Measurements from ENCODE around the gene SEPHS2.
A peak's percentile ranks its signal among the peaks of the same experiment; 100 is the strongest.

SEPHS2 gene

DNA sequence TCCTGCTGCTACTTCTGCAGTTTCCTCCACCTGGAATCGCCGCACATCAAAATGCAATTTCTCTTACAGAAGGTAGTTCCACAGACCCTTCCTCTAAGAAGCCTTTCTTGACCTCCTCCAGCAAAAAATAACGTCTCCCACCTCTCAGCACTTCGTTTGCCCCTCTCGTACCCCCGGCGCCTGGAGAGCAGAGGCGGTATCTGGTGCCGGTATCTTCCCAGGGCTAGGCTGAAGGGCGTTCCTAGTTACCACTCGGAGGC, 16.3 kb downstream of the SEPHS2 start:
- DNase-seq: no peak

DNA sequence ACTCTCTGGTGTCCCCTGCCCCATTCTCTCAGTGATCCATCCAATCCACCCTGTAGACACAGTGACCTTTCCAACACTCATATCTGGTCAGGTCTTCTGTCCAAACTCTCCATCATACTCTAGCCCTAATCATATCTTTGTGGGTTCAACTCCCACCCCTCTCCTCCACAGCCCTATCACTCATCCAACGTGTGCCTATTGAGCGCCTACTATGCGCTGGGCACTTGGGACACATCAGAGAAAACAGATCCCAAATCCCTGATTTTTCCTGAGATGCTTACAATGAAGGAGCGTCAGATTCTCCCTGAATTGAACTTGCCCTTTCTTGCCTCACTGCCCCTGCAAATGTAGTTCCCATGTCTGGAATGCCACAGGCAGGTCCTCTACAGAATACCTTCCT, 17.6 kb downstream of the SEPHS2 start:
- DNase-seq: no peak

DNA sequence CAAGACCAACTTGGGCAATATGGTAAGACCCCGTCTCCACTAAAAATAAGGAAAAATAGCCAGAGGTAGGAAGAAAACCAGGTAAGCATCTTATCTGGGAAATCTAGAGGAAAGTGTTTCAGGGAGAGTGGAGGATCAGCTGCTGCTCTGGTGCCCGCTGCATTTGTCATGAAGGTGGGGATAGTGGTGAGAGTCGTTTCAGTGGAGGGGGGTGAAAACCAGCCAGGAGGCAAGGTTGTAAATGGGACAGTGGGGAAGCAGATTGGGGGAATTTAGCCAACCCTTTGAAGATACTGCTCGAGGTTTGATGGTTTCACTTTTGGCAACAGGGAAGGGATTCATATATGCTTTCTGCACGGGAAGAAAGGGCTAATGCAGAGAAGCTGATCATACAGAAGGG, 24.7 kb downstream of the SEPHS2 start:
- DNase-seq: no peak

DNA sequence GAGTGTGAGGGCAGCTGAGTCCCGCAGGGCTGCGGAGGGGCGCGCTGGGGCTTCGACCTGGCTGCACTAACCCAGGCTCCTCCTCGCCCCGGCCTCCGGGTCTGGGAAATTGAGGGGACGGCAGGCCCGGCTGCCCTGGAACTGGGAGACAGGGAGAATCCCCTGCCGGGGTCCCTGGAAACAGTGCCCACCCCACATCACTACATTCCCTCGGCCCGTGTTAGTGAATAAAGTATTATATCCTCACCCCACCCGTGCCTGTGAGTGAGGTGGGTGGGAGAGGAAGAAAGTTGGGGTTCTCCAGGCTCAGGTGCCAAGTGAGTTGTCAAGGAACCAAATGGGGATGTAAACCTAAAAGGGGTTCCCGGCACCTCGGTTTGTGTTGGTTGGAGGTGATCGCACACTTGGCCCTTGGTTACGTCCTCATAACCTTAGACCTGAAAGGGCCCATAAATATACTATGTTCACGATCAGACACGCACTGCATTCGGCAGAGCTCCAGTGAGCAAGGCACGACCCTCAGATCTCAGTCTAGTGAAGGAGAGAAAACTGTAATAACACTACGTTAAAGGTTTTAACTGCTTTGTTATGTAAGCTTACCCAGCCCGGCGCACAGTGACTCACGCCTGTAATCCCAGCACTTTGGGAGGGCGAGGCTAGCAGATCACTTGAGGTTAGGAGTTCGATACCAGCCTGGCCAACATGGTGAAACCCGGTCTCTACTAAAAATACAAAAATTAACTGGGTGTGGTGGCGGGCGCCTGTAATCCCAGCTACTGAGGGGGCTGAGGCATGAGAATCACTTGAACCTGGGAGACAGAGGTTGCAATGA, 27.1 kb downstream of the SEPHS2 start:
- DNase-seq: no peak

- DNase-seq: no peak
Measured at GRCh38 chr16:30417529-30418349, 27.9 kb downstream of the SEPHS2 start.

DNA sequence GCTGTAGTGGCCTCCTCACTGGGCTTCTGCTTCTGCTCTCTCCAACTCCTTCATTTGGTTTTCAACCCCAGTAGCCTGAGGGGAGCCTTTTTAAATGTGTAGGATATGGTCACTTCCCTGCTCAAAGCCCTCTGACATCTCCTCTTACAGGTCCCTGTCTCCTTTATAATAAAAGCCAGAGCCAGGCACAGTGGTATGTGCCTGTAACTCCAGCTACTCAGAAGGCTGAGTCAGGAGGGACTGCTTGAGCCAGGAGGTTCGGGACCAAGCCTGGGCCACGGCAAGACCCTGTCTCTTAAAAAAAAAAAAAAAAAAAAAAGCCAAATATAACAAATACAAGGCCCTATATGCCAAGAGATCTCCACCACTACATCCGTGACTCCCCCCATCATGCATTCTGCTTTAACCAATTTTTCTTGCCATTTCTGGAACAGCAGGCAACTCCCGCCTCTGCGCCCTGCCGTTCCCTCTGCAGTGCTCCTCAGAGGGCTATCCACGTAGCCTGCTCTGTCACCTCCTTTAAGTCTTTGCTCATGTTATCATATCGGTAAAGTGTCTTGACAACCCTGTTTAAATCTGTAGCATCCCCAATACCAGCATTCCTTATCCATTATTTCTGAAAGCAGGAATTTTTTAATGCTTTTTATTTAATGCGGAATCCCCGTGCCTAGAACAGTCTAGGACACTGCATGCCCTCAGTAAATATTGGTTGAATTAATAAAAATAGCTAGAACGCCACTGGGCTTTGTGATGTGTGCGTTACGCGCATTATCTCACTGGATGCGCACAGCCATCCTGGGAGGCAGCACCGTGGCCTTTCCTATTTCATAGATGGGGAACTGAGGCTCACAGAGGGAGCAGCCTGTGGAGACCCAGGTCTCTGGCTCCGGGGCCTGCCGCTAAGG, 28.8 kb downstream of the SEPHS2 start:
- no peak for DNase-seq

DNA sequence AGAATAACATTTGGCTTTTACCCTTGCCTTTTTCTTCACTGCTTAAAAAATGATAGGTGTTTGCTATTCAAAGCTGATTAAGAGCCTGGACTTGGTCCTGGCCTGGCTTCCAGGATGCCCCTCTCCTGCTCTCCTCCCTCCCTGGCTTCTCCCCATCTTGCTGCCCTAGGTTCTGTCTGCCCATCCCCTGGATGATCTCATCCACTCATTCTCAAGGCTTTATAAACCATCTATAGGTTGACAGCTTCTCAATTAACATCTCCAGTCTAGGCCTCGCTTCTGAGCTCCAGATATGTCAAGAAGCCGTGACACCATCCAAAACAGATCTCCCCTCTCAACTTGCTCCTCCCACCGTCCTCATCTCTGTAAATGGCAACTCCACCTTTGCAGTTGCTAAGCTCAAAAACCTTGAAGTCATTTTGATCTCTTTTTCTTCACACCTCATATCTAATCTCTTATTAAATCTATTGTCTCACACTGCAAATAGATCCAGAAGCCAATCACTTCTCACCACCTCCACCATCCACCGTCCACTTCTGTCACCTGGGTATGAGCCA, 29.5 kb downstream of the SEPHS2 start:
- no peak for DNase-seq

GRCh38 chr16:30414159-30414558, 31.5 kb downstream of the SEPHS2 start:
- no peak for DNase-seq

DNA sequence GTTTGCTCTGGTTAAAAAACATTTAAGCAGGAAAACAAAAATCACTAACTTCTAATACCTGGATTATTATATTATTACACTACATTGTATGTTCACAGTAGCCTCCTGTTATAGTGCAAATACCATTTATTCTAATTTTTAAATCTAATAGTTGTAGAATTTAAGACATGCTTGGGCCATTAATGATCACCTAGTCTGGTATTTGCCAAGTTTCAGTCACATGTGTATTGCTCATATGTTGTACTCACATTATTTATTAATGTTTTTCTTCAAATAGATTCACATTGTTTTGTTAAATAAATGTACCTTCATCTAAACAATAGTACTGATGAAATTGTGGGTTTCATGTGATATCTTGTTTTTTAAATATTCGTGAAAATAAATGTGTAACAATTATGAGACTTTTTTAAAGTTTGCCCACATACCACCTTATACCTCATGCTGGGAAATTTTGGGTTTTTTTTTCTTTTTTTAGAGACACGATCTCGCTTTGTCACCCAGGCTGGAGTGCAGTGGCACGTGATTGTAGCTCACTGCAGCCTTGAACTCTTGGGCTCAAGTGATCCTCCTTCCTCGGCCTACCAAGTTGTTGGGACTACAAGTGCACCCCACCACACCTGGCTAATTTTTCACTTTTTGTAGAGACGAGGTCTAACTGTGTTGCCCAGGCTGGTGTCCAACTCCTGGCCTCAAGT, 32.4 kb downstream of the SEPHS2 start:
- no peak for DNase-seq

- peak; percentile 45 for DNase-seq
Measured at GRCh38 chr16:30409125-30410060, 36.3 kb downstream of the SEPHS2 start.

DNA sequence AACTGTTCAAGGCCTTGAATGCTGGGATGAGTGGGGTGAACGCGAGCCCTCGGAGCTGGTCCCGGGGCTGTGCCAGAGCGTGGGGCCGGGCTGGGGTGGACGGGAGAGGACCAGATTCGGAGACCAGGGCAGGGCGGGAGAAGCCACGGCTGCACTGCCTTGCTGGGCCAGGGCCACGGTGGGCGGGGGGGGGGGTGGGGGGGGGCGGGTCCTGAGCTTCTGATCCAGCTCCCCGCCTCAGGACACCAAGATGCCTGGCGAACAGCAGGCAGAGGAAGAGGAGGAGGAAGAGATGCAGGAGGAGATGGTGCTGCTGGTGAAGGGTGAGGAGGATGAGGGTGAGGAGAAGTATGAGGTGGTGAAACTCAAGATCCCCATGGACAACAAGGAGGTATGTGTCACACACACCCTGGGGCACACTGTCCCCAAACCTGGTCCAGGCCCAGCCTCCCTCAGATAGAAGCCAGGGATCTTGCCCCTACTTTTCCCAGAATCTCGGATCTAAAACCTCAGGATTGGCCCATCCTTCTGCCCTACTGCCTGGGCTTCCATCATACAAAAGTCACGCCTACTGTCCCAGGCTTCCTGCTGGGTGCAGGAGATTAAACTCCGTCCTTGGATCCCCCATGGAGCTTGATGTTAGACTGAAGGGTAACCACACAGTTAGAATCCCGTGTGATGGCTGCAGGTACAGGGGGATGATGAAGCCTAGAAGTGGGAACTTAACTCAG, 37.7 kb downstream of the SEPHS2 start:
- DNase-seq: no peak

GRCh38 chr16:30407102-30407803, 38.4 kb downstream of the SEPHS2 start, which contains the start of gene ZNF771:
ZNF771 (plus strand) TSS chr16:30407606; CDS start chr16:30408054, 448 bp downstream.
- peak; percentile 64 for DNase-seq

DNA sequence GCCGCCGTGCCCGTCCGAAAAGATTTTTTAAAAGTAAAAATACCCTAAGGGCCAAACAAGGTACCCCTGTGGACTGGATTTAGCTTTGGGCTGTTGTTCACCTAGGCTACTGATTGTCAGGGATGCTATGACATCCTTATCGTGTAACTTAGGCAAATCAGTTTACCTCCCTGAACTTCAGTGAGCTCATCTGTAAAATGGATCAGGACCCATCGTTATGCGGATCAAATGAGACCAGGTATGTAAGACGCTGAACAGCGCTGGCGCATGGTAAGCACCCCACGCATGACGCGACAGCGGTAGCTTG, 38.9 kb downstream of the SEPHS2 start:
- no peak for DNase-seq

DNA sequence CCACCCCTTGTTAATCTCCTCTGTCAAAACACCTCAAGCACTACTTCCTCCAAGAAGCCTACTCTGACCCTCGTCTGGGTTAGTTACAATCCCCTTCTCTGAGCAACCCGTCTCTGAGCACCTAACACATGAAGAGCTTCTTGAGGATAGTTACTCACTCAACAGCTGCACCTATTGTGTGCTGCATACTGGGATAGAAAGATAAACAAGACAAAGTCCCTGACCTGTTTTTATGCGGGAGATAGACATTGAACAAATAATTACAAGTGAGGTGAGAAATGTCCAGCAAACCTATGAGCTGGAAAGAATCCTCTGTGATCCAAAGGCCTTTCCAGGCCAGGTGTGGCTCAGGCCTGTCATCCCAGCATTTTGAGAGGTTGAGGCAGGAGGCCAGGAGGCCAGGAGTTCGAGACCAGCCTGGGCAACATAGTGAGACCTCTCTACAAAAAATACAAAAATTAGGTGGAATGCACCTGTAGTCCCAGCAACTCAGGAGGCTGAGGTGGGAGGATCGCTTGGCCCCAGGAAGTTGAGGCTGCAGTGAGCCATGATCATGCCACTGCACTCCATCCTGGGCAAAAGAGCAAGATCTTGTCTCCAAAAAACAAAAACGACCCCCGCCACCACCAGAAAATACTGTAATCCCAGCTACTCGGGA, 43.8 kb downstream of the SEPHS2 start:
- no peak for DNase-seq

DNA sequence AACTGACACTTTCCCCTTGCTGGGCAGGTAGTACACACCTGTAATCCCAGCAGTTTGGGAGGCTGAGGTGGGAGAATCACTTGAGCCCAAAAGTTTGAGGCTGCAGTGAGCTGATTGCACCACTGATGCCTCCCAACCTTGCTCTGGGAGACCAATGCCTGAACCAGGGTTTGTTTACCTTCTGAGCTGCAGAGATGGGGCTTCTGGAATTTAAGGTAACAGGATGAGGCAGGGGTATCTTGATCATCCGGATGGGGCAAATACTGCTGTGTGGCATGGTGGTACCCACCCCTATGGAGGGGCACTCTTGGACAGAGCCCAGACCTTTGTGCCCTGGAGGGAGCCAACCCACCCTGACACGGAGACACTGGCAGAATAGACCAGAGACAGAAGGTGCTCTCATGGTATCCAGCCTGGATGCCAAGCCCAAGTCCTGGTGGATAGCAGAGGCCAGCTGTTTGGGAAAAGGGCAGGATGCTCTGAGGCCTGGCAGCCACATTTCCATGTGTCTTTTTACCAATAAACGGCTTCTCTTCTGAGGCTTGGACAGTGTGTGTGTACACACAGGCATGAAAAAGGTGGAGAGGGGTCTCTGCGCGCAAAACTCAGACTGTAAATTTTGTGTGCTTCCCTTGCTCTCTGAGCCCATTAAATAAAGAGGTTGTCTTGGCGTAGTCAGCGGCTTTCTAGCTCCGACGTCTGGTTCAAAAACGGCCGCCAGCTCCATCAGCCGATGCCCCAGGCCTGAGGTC, 46.1 kb downstream of the SEPHS2 start:
- DNase-seq: no peak

DNA sequence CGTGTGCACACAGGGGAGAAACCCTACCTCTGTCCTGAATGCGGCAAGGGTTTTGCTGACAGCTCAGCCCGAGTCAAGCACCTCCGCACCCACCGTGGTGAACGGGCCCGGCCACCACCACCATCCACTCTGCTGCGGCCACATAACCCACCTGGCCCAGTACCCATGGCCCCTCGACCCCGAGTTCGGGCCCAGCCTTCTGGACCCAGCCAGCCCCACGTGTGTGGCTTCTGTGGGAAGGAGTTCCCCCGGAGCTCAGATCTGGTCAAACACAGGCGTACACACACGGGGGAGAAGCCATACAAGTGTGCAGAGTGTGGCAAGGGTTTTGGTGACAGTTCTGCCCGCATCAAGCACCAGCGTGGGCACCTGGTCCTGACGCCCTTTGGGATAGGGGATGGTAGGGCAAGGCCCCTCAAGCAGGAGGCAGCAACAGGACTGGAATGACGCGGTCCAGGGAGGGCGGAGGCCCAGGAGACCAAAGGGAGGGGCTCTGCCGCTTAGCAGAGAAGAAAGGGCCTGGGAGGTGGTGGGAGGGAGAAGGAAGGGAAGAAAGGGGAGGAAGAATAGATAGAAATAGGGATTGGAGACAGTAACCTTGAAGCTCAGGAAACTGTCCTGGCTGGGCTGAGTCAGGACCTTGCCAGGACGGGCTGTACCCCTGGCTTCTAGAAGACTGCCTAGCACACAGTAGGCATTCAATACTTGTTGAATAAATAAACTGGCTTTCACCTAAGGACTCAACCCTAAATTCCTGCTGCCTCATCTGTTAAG, 46.8 kb downstream of the SEPHS2 start:
- DNase-seq: no peak

DNA sequence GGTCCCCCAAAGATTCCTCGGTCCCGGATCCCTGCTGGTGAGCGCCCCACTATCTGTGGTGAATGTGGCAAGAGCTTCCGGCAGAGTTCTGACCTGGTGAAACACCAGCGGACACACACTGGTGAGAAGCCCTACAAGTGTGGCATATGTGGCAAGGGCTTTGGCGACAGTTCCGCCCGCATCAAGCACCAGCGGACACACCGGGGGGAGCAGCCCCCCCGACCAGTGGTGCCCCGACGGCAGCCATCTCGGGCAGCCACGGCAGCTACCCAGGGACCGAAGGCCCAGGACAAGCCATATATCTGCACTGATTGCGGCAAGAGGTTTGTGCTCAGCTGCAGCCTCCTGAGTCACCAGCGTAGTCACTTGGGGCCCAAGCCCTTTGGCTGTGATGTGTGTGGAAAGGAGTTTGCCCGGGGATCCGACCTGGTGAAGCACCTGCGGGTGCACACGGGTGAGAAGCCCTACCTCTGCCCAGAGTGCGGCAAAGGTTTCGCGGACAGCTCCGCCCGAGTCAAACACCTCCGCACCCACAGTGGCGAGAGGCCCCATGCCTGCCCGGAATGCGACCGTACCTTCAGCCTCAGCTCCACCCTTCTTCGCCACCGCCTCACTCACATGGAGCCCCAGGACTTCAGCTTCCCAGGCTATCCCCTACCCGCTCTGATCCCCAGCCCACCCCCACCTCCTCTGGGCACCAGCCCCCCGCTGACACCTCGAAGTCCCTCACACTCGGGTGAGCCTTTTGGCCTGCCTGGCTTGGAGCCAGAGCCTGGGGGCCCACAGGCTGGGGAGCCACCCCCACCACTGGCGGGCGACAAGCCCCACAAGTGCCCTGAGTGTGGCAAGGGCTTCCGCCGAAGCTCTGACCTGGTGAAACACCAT, 47.7 kb downstream of the SEPHS2 start:
- DNase-seq: no peak
